SJSA1 (cell line): ENCODE results near the gene TMEM185A. TPM values are rescaled to one million over a fixed set of nuclear protein-coding genes. Genes with fewer than 3 reads are reported as not detected.
"Not testable (repeated sequence)": the region's sequence is repeated elsewhere in the genome, so short reads cannot be mapped to it uniquely, and the experiment has no call there.

Experiments used
- DNase-seq, 2 experiments: peaks; one replicate each; pipeline ENCODE4 v3.0.0-alpha.2; 2015 to 2020; ENCODE audit warnings: low spot score in 2 of 2, low read depth in 1 of 2
- H3K27ac ChIP-seq: fragments of 250-450 bp; sonication (Bioruptor Pico); 2 replicates; pipeline ENCODE4 v1.5.1; 2020; ENCODE audit warnings: mild to moderate bottlenecking, moderate library complexity
- H3K27me3 ChIP-seq: fragments of 250-450 bp; sonication (Bioruptor Pico); replicated peaks from 2 replicates; pipeline ENCODE4 v1.5.1; 2020; ENCODE audit warnings: mild to moderate bottlenecking, moderate library complexity
- H3K36me3 ChIP-seq: fragments of 250-450 bp; sonication (Bioruptor Pico); 2 replicates; pipeline ENCODE4 v1.5.1; 2020; ENCODE audit warnings: mild to moderate bottlenecking
- H3K4me1 ChIP-seq: fragments of 250-450 bp; sonication (Bioruptor Pico); replicated peaks from 2 replicates; pipeline ENCODE4 v1.6.1; 2021; ENCODE audit warnings: mild to moderate bottlenecking
- H3K4me3 ChIP-seq: fragments of 250-450 bp; sonication (Bioruptor Pico); 2 replicates; pipeline ENCODE4 v1.5.1; 2020; ENCODE audit warnings: mild to moderate bottlenecking
- H3K9me3 ChIP-seq: fragments of 250-450 bp; sonication (Bioruptor Pico); replicated peaks from 2 replicates; pipeline ENCODE4 v1.5.1; 2020; ENCODE audit warnings: mild to moderate bottlenecking
- total RNA-seq: library from RNA; depleted of rRNA; stranded (reverse); fragments of >200 nt; shearing (Covaris generic); gene quantifications from 2 replicates; pipeline ENCODE4 v1.2.3, GENCODE V29; 2014; rRNA removed

The TMEM185A gene
- total RNA-seq, 1 experiment from 2014 or later, result 35.1 TPM

DNA sequence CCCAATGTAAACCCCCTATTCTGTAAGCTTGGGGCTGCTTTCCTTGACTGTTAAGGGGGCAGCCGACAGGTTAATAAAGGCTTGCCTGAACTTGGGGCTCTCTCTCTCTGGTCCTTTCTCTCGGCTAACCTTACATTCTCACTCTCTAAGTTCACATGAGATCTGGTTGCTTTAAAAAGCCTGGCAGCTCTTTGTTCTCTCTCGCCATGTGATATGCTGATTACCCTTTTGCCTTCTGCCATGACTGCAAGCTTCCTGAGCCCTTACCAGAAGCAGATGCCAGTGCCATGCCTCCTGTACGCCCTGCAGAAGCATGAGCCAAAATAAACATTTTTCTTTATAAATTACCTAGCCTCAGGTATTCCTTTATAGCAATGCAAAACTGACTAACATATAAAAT is 76.3 kb downstream of the TMEM185A start:
- not testable (repeated sequence) for H3K36me3 ChIP-seq, H3K4me3 ChIP-seq, H3K9me3 ChIP-seq, H3K27me3 ChIP-seq, H3K27ac ChIP-seq, H3K4me1 ChIP-seq, DNase-seq

DNA sequence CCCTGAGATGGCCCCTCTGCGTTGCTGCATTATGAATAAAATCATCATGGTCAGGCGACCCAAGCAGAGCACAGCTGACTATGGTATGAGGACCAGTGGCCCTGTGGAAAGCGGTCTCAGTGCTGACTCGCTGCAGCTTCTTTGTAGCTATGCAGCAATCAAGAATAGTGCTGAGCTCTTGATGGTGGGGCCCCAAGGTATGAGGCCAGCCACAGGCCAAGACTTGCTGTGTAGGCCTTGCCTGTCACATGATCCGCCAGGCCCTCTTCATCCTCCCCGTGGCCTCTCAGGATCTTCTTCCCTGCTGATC is 79.7 kb downstream of the TMEM185A start:
- H3K4me1 ChIP-seq, H3K27me3 ChIP-seq, DNase-seq, H3K9me3 ChIP-seq, H3K36me3 ChIP-seq, H3K27ac ChIP-seq, H3K4me3 ChIP-seq: not testable (repeated sequence)

DNA sequence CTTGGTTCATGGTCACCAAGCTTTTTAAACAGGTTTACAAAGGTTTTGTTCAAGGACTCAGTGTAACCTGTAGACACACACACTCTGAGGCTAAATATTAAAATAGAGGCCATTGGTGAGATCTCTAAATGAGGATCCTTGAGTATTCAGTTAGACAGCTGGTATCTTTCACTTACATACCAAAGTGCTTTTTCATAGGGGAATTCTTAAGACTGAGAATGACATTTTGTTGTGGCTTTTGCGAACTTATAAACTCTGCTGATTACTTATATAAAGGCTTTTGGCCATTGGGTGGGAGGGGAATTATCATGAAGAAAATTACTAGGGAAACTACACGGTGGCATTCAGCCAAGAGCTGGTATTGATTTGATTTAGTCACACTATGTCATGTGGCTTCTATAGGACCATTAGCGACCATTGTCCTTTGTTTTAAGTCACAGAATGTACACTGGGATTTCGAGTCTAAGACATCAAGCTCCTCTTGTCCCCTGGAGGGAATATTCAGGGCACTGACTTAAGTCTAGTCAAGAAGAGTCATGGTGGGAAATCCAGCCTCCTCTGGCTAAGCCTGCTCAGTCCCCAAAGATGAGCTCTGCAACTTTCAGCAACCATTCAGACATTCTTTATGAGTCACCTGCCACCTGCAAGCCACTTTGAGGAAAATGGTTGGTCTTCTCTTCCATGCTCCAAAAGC is 80.2 kb downstream of the TMEM185A start:
- not testable (repeated sequence) for H3K27me3 ChIP-seq, H3K36me3 ChIP-seq, H3K4me3 ChIP-seq, H3K9me3 ChIP-seq, DNase-seq, H3K27ac ChIP-seq, H3K4me1 ChIP-seq

DNA sequence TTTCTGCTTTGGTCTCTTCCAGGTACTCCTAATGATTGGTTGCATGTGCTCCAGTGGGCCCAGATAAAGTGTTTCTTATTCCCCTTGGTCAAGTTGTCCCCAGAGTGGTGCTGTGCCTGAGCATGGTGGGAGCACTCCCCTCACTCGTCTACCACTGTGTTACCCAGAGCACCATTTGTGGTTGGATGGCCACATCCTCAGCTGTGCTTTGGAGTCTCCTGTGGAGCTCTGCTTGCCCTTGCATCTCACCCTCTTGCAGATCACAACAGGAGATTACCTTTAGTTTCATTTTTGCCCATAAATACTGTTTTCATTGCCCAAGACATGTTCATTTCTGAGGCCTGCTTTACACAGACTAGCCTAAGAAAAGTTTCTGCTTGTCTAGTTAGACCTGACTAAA is 81.1 kb downstream of the TMEM185A start:
- not testable (repeated sequence) for H3K27me3 ChIP-seq, H3K36me3 ChIP-seq, H3K9me3 ChIP-seq, H3K4me3 ChIP-seq, H3K4me1 ChIP-seq, H3K27ac ChIP-seq, DNase-seq

DNA sequence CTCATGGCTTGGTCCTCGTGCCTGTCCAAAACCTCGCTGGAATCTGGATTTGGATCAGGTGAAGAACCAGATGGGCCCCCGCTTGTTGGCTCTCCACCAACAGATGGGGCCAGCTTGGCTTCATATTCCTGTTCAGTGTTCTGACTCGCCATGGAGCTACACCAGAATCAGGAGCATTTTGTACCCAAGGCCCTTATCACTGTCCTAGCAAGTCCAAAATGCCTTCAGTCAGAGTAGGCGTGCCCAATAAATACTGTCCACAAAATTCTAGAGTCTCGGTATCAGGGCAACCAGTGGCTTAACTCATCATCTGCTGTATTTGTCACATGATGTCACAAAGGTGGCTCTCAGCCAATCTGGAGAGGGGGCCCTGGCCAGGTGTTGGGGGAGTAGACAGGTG is 81.9 kb downstream of the TMEM185A start, which contains the start of gene HSFX3:
TSS of gene HSFX3 (minus strand) at position 224 of the 400 bp plus-strand sequence. CDS start at position 152, 72 bp downstream.
- H3K9me3 ChIP-seq, H3K27me3 ChIP-seq, H3K27ac ChIP-seq, H3K4me1 ChIP-seq, DNase-seq, H3K4me3 ChIP-seq, H3K36me3 ChIP-seq: not testable (repeated sequence)

DNA sequence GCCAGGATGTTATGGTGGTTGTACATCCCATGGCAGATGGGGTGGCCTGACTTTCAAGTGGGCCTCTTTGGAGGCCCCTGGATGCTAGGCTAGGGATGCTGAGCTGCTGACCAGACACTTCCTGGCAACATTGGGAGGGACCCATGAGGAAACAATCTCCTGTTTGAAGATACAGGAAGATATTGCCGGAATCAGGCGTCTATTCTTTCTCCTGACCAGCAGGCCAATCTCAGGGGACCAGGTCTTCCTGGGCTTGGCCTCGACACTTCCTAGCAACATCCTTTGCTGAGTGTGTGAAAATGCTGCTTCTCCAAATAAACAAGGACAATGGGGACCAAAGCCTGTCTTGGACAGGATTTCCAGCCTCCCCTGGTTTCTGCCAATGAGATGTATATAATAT is 83.8 kb downstream of the TMEM185A start:
- DNase-seq, H3K4me1 ChIP-seq, H3K27ac ChIP-seq, H3K4me3 ChIP-seq, H3K9me3 ChIP-seq, H3K27me3 ChIP-seq, H3K36me3 ChIP-seq: not testable (repeated sequence)

DNA sequence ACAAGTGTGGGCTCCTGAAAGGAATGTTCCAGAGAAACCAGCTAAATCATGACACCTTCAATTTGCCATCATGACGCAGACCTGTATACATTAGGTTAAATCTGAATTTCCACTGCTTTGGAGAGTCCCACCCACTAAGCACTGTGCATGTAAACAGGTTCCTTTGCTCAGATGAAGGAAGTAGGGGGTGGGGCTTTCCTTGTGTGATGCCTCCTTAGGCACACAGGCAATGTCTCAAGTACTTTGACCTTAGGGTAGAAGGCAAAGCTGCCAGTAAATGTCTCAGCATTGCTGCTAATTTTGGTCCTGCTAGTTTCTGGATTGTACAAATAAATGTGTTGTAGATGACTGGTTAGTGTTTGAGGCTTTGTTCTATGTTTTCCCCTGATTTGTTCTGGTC is 84.6 kb downstream of the TMEM185A start:
- H3K27ac ChIP-seq, H3K4me3 ChIP-seq, DNase-seq, H3K4me1 ChIP-seq, H3K27me3 ChIP-seq, H3K36me3 ChIP-seq, H3K9me3 ChIP-seq: not testable (repeated sequence)

Other genes starting within 250 kb of the TMEM185A start
- 18.3 and 18.9 TPM in 2 replicates for gene IDS, start 126.5 kb downstream of the TMEM185A start, total RNA-seq
- gene EOLA1, start 90.8 kb downstream of the TMEM185A start, total RNA-seq, result 30.5 and 41.5 TPM in 2 replicates
- gene HSFX3, start 81.9 kb downstream of the TMEM185A start, total RNA-seq, result not detected in 2 replicates
- not detected in 2 replicates for gene MAGEA9B, start 44.3 kb downstream of the TMEM185A start, total RNA-seq
- not detected in 2 replicates for gene HSFX2, start 36.5 kb downstream of the TMEM185A start, total RNA-seq
- gene MAGEA11, start 80.3 kb upstream of the TMEM185A start, total RNA-seq, result not detected in 2 replicates
- gene HSFX1, start 142.3 kb upstream of the TMEM185A start, total RNA-seq, result 0.69 and 1.5 TPM in 2 replicates
- not detected in 2 replicates for gene MAGEA9, start 150.1 kb upstream of the TMEM185A start, total RNA-seq
- not detected in 2 replicates for gene MAGEA8, start 249.4 kb upstream of the TMEM185A start, total RNA-seq